ENCODE measurements around the gene DCTD.
A peak's percentile ranks its signal among the peaks of the same experiment; 100 is the strongest.

DCTD gene

GRCh38 chr4:182938205-182938645, 21.0 kb upstream of the DCTD start:
- DNase-seq (ENCODE audit: low read depth), result peak; percentile 73
- peak; percentile 93 for TF ChIP-seq CTCF (IDR thresholded peaks at IDR 0.05; ENCODE audit: insufficient read depth, low read depth, low read length, missing control alignments)
- no peak overlapping the region for H3K4me3 ChIP-seq (ENCODE audit: low read depth, low read length)

GRCh38 chr4:182937268-182938204, 20.4 kb upstream of the DCTD start:
- TF ChIP-seq CTCF (IDR thresholded peaks at IDR 0.05; ENCODE audit: insufficient read depth, low read depth, low read length, missing control alignments), result no peak
- no peak for DNase-seq (ENCODE audit: low read depth)
- no peak overlapping the region for H3K4me3 ChIP-seq (ENCODE audit: low read depth, low read length)

- DNase-seq (ENCODE audit: low read depth), result no peak
- TF ChIP-seq CTCF (IDR thresholded peaks at IDR 0.05; ENCODE audit: insufficient read depth, low read depth, low read length, missing control alignments), result no peak
- no peak overlapping the region for H3K4me3 ChIP-seq (ENCODE audit: low read depth, low read length)
These were observed 15.5 kb upstream of the DCTD start for GRCh38 chr4:182932651-182933050.

GRCh38 chr4:182931691-182932345, 14.6 kb upstream of the DCTD start:
- no peak for TF ChIP-seq CTCF (IDR thresholded peaks at IDR 0.05; ENCODE audit: insufficient read depth, low read depth, low read length, missing control alignments)

GRCh38 chr4:182930889-182931288, 13.7 kb upstream of the DCTD start:
- no peak for TF ChIP-seq CTCF (IDR thresholded peaks at IDR 0.05; ENCODE audit: insufficient read depth, low read depth, low read length, missing control alignments)
- H3K4me3 ChIP-seq (ENCODE audit: low read depth, low read length), result no peak overlapping the region
- no peak for DNase-seq (ENCODE audit: low read depth)

More at GRCh38 chr4:182931691-182932345, 14.6 kb upstream of the DCTD start:
- no peak overlapping the region for H3K4me3 ChIP-seq (ENCODE audit: low read depth, low read length)
- no peak for DNase-seq (ENCODE audit: low read depth)

GRCh38 chr4:182929296-182929695, 12.1 kb upstream of the DCTD start:
- no peak for DNase-seq (ENCODE audit: low read depth)
- no peak for TF ChIP-seq CTCF (IDR thresholded peaks at IDR 0.05; ENCODE audit: insufficient read depth, low read depth, low read length, missing control alignments)

More at GRCh38 chr4:182929296-182929695, 12.1 kb upstream of the DCTD start:
- no peak overlapping the region for H3K4me3 ChIP-seq (ENCODE audit: low read depth, low read length)

All from GM12865 (cell line).